HepG2 (cell line): Measurements from ENCODE around the gene ELMOD3. TPM values are rescaled to one million over a fixed set of nuclear protein-coding genes. Genes with fewer than 3 reads are reported as not detected.

ENCODE experiments used
- ARNT ChIP-seq: fragments of 450-650 bp; IDR thresholded peaks from 2 replicates; pipeline ENCODE4 v1.6.1; 2017
- ATRX ChIP-seq: sonication (generic); formaldehyde crosslinking; IDR thresholded peaks from 2 replicates; pipeline ENCODE4 v1.4.0; 2020; ENCODE audit warnings: missing genetic modification reagents, borderline replicate concordance
- BCL6 ChIP-seq: IDR thresholded peaks from 2 replicates; pipeline ENCODE4 v1.6.1; 2016; ENCODE audit warnings: missing genetic modification reagents, missing compliant biosample characterization
- DDIT3 ChIP-seq: sonication (generic); formaldehyde crosslinking; IDR thresholded peaks from 2 replicates; pipeline ENCODE4 v1.4.0; 2020; ENCODE audit warnings: mild to moderate bottlenecking, missing genetic modification reagents
- DPF2 ChIP-seq: sonication (generic); formaldehyde crosslinking; IDR thresholded peaks from 2 replicates; pipeline ENCODE4 v1.4.0; 2020; ENCODE audit warnings: mild to moderate bottlenecking, low read depth, missing genetic modification reagents, borderline replicate concordance
- HNF4A ChIP-seq: sonication (generic); formaldehyde crosslinking; IDR thresholded peaks from 2 replicates; pipeline ENCODE4 v1.4.0; 2020; ENCODE audit warnings: missing genetic modification reagents
- PAF1 ChIP-seq: IDR thresholded peaks from 2 replicates; pipeline ENCODE4 v1.6.1; 2016; ENCODE audit warnings: missing genetic modification reagents, missing compliant biosample characterization
- PHF21A ChIP-seq: sonication (generic); formaldehyde crosslinking; IDR thresholded peaks from 2 replicates; pipeline ENCODE4 v1.5.0; 2020; ENCODE audit warnings: mild to moderate bottlenecking, missing genetic modification reagents
- PREB ChIP-seq: sonication (generic); formaldehyde crosslinking; IDR thresholded peaks from 2 replicates; pipeline ENCODE4 v1.4.0; 2020; ENCODE audit warnings: missing genetic modification reagents
- SRSF9 ChIP-seq: fragments of 200-400 bp; formaldehyde crosslinking; IDR thresholded peaks from 2 replicates; pipeline ENCODE4 v1.6.1; 2018; ENCODE audit warnings: borderline replicate concordance, mild to moderate bottlenecking, low read depth, low read length; ENCODE audit not compliant: insufficient read depth, poor library complexity, severe bottlenecking
- ZBTB3 ChIP-seq: sonication (generic); formaldehyde crosslinking; IDR thresholded peaks from 2 replicates; pipeline ENCODE4 v1.4.0; 2020; ENCODE audit warnings: low read depth, mild to moderate bottlenecking, moderate library complexity, missing genetic modification reagents, borderline replicate concordance
- ZNF263 ChIP-seq: sonication (generic); formaldehyde crosslinking; IDR thresholded peaks from 2 replicates; pipeline ENCODE4 v1.4.0; 2020; ENCODE audit warnings: missing genetic modification reagents
- ZNF296 ChIP-seq: sonication (generic); formaldehyde crosslinking; conservative IDR thresholded peaks from 2 replicates; pipeline ENCODE4 v1.5.0; 2020; ENCODE audit warnings: mild to moderate bottlenecking, missing genetic modification reagents
- ZNF30 ChIP-seq: sonication (generic); formaldehyde crosslinking; IDR thresholded peaks from 2 replicates; pipeline ENCODE4 v1.5.0; 2020; ENCODE audit warnings: mild to moderate bottlenecking, missing genetic modification reagents
- ZNF382 ChIP-seq: sonication (generic); formaldehyde crosslinking; IDR thresholded peaks from 2 replicates; pipeline ENCODE4 v1.5.0; 2020; ENCODE audit warnings: missing genetic modification reagents, mild to moderate bottlenecking, borderline replicate concordance
- ZNF552 ChIP-seq: sonication (generic); formaldehyde crosslinking; IDR thresholded peaks from 2 replicates; pipeline ENCODE4 v1.9.0; 2022; ENCODE audit warnings: missing genetic modification reagents, mild to moderate bottlenecking, borderline replicate concordance
- ZNF607 ChIP-seq: sonication (generic); formaldehyde crosslinking; IDR thresholded peaks from 2 replicates; pipeline ENCODE4 v1.5.1; 2020; ENCODE audit warnings: missing genetic modification reagents, mild to moderate bottlenecking, borderline replicate concordance
- ZNF780A ChIP-seq: sonication (generic); formaldehyde crosslinking; IDR thresholded peaks from 2 replicates; pipeline ENCODE4 v1.8.0; 2022; ENCODE audit warnings: mild to moderate bottlenecking, missing genetic modification reagents, moderate library complexity
- polyA plus RNA-seq, 8 experiments: library from polyadenylated mRNA; depleted of rRNA in 3 of 8; stranded (reverse) in 7 of 8; unstranded in 1 of 8; fragments of >200 nt; fragmentation: Illumina TruSeq in 4 of 8; extraction: Trizol in 4 of 8; gene quantifications; 2 replicates each; pipeline versions ENCODE4 v1.2.1 to v1.2.3, GENCODE V29; 2011 to 2016; ENCODE audit warnings: low read depth in 4 of 8, missing spikeins in 1 of 8, mixed read lengths in 1 of 8; ENCODE audit not compliant: insufficient read depth in 1 of 8
- total RNA-seq, 5 experiments: library from RNA; depleted of rRNA; stranded (reverse); fragments of >200 nt; fragmentation: Illumina TruSeq; extraction: Trizol; gene quantifications; 2 replicates each; pipeline ENCODE4 v1.2.3, GENCODE V29; 2016; ENCODE audit warnings: low read depth in 1 of 5
- TF ChIP-seq, protein P1 (sequence below): IDR thresholded peaks from 2 replicates; pipeline ENCODE4 v1.6.1; 2016; ENCODE audit warnings: missing compliant biosample characterization, missing genetic modification reagents, borderline replicate concordance
- TF ChIP-seq, protein P2 (sequence below): sonication (generic); formaldehyde crosslinking; IDR thresholded peaks from 2 replicates; pipeline ENCODE4 v1.4.0; 2020; ENCODE audit warnings: mild to moderate bottlenecking, missing genetic modification reagents
- TF ChIP-seq, protein P3 (sequence below): sonication (generic); formaldehyde crosslinking; IDR thresholded peaks from 2 replicates; pipeline ENCODE4 v1.5.1; 2020; ENCODE audit warnings: missing genetic modification reagents, mild to moderate bottlenecking, borderline replicate concordance

The ELMOD3 gene
- total and polyA plus RNA-seq, 2 of the 13 experiments (the other 11 are each of a cell fraction or from before 2014, with no cell fraction given) = 13.3 to 19.5 TPM

- TF ChIP-seq PHF21A (CRISPR knock-in tag) (peak; percentile 60; the same call in 1 of the 2 replicates), ZNF552 (peak; percentile 96), HNF4A (CRISPR knock-in tag) (peak; percentile 53), ZNF296 (CRISPR knock-in tag) (peak; percentile 96), BCL6 (CRISPR knock-in tag) (peak; percentile 74), ARNT (no peak), DPF2 (no peak), ZNF780A (CRISPR knock-in tag) (no peak; the same call in 1 of the 2 replicates), DDIT3 (CRISPR knock-in tag) (0 out of 2 replicates have a peak, but pooled peaks have one; percentile 11), ZNF607 (peak; percentile 91; the same call in 1 of the 2 replicates), ATRX (no peak), ZNF30 (CRISPR knock-in tag) (no peak), ZNF382 (CRISPR knock-in tag) (no peak), SRSF9 (no peak), PAF1 (CRISPR knock-in tag) (peak; percentile 67; the same call in 1 of the 2 replicates), ZBTB3 (0 out of 2 replicates have a peak, but pooled peaks have one; percentile 73), PREB (CRISPR knock-in tag) (0 out of 2 replicates have a peak, but pooled peaks have one; percentile 78), ZNF263 (CRISPR knock-in tag) (peak; percentile 75; the same call in 1 of the 2 replicates)
- TF ChIP-seq, protein P1, sequence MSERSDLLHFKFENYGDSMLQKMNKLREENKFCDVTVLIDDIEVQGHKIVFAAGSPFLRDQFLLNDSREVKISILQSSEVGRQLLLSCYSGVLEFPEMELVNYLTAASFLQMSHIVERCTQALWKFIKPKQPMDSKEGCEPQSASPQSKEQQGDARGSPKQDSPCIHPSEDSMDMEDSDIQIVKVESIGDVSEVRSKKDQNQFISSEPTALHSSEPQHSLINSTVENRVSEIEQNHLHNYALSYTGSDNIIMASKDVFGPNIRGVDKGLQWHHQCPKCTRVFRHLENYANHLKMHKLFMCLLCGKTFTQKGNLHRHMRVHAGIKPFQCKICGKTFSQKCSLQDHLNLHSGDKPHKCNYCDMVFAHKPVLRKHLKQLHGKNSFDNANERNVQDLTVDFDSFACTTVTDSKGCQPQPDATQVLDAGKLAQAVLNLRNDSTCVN (CRISPR knock-in tag) = peak; percentile 94
- TF ChIP-seq, protein P2, sequence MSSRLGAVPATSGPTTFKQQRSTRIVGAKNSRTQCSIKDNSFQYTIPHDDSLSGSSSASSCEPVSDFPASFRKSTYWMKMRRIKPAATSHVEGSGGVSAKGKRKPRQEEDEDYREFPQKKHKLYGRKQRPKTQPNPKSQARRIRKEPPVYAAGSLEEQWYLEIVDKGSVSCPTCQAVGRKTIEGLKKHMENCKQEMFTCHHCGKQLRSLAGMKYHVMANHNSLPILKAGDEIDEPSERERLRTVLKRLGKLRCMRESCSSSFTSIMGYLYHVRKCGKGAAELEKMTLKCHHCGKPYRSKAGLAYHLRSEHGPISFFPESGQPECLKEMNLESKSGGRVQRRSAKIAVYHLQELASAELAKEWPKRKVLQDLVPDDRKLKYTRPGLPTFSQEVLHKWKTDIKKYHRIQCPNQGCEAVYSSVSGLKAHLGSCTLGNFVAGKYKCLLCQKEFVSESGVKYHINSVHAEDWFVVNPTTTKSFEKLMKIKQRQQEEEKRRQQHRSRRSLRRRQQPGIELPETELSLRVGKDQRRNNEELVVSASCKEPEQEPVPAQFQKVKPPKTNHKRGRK (CRISPR knock-in tag) = peak; percentile 79; the same call in 1 of the 2 replicates
- TF ChIP-seq, protein P3, sequence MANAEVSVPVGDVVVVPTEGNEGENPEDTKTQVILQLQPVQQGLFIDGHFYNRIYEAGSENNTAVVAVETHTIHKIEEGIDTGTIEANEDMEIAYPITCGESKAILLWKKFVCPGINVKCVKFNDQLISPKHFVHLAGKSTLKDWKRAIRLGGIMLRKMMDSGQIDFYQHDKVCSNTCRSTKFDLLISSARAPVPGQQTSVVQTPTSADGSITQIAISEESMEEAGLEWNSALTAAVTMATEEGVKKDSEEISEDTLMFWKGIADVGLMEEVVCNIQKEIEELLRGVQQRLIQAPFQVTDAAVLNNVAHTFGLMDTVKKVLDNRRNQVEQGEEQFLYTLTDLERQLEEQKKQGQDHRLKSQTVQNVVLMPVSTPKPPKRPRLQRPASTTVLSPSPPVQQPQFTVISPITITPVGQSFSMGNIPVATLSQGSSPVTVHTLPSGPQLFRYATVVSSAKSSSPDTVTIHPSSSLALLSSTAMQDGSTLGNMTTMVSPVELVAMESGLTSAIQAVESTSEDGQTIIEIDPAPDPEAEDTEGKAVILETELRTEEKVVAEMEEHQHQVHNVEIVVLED (CRISPR knock-in tag) = peak; percentile 87
These were observed 26.5 kb upstream of the ELMOD3 start, which contains the start of gene TGOLN2 (continued) for GRCh38 chr2:85327822-85328617.
